GM21529 (cell line): ENCODE measurements around the gene CD99.

ENCODE experiments used
- ATAC-seq: cut with Tn5 transposase; IDR thresholded peaks from one replicate; pipeline ENCODE4 v1.9.1; 2021; ENCODE audit not compliant: unreplicated experiment

Gene CD99

DNA sequence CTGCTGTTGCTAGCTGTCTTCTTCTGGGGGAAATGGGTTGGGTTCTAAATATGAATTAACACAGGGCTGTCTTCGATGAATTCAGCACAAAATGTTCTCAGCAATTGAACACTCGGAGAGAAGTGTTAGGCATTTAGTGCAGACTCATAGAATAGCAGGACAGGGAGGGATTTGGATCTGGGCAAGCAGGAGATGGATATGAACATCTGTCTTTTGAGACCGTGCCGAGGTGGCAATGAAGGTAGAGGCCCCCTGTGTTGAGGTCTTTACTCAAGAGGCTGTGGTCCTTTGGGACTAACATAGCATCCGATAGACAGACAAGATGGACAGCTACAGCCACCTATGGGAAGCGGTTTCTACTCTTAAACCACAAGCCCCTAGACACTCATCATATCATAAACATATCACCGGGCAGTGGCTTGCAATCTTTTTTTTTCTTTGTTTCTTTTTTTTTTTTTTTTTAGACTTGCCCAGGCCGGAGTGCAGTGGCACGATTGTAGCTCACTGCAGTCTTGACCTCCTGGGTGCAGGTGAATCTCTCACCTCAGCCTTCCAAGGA, 6.7 kb downstream of the CD99 start:
- no peak for ATAC-seq

DNA sequence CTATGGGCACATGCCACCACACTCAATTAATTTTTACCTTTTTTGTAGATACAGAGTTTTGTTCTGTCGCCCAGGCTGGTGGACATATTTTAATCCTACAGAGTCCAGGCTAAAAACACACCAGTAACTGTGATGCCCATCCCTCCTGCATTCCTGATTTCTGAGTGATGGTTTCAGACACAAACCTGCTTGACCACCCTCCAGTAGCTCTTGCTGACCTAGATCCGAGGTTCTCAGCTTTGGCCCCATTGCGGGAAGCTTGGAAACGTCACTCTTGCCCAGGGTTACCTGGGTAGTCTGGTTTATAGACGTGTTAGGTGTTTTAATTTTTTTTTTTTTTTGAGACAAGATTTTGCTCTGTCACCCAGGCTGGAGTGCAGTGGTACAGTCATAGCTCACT, 7.5 kb downstream of the CD99 start:
- no peak for ATAC-seq

DNA sequence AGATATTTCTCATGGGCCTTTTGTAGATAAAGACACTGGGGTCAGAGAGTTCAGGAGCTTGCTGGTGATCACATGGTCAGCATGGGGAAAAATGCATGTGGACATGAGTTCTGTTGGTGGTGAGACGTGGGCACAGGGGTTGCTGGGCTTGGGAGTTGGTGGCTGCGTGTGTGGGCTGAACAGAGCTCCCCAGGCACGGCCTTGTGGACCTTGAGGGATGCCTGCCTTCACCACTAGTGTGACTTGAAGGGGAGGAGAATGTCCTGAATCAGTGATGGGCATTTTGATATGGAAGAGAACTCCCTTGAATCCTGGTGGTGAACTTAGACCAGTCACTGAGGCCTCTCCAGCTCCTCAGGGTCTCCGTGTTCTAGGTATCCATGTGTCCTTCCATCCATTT, 8.9 kb downstream of the CD99 start:
- ATAC-seq: no peak

DNA sequence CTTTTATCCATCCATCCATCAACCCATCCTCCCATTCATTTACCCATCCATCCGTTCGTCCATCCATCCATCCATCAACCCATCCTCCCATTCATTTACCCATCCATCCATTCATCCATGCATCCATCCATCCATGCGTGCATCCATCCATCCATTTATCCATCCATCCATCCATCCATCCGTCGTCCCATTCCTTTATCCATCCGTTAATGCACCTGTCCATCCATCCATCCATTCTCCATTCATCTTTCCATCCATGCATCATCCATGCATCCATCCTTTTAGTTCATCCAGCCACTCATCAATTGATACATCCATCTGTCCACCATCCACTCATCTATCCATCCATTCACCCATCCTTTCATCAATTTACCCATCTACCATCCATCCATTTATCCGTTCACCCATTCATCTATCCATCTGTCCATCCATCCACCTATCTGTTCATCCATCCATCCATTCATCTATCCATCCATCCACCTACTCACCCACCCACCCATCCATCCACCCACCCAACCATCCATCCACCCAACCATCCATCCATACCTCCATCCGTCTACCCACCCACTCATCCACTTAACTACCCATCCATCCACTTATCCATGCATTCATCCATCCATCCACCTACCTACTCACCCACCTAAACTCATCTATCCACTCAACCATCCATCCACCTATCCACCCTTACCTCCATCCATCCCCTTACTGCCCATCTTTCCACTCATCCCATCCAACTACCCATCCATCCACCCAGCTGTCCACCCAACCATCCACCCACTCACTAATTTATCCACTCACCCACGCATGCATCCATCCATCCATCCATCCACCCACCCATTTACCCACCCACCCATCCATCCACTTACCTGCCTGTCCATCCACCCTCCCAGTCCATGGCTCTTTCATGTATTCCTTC, 9.6 kb downstream of the CD99 start:
- no peak for ATAC-seq

DNA sequence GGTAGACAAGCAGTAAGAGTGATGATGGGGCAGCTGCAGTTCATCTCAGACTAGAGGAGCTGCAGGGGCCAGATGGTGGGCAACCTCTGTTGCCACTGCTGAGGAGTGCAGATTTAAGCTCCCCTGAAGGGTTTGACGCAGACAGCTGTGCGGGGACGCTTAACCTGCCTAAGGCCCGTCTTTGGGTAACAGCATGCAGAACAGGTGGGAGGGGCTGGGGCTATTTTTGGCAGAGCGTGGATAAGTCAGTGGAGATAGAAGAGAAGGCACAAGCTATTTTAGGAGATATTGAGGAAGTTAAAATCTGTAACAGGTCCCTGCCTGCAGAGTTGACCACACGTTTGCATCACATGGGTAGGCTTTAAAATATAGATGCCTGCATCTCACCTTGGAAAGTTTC, 10.5 kb downstream of the CD99 start:
- peak; percentile 35 for ATAC-seq

DNA sequence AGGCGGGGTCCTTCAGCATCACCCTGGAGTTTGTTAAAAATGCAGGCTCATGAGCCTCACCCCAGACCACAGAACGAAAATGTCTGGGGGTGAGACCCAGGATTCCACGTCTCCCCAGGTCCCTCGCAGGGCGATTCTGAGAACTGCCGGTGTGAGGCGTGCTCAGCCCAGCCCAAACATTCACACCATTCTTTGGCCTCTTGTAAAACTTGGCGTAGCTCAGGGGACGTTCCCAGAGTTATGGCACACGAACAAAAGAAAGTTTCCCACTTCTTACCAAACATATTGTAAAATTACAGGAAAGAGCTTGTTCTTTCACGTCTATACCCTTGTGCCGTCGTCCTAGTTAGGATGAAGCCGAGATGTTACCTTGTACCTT, 12.9 kb downstream of the CD99 start:
- no peak for ATAC-seq

DNA sequence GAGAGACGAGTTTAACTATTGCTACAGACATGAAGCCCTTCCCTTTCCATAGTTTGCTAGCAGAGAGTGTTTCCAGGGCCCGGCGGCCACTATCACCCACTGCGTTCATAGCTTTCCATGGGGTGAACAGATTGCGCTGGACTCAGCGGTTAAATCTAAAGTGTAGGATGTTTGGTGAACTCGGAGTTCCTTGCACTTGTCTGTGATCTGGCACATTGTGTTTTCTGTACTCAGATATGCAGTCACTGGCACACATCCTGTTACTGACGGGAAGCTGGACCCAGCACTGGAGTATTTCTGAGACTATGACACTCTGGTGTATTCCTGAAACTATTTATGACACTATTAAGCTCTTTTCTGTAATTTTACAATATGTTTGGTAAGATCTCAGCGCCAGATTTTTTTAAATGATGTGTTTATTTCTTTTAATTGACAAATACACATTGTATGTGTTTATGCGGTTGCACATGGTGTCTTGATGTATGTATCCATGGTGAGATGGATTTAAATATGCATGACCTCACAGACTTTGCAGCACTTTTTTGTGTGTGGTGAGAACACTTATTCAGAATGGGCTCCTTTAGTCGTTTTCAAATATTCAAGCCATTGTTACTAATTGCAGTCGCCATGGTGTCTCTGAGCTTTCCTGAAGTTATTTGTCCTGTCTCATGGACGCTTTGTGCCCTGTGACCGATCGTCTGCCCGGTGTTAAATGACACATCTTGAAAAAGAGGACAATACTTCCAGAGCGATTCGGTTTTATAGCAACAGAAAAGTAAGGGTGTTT, 14.1 kb downstream of the CD99 start:
- ATAC-seq: no peak

DNA sequence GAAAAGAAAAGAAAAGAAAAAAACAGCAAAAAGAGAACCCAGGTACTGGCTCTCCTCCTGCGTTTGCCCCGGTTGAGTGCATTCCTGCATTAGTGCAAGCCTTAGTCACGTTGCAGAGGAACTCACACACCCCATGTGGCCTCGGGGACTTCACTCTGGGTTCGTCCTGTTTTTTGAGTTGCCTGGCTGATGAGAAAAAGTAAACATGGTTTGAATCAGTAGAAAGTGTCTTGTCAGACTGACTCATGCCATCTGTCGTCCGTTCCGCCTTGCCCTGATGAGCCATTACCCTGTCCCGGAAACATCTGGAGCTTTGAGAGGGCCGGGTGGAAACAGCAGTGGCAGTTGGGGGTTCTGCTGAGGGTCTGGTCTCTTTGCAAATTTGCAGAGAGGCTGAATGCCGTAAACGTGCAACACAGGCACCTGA, 16.3 kb downstream of the CD99 start:
- ATAC-seq: peak; percentile 90

DNA sequence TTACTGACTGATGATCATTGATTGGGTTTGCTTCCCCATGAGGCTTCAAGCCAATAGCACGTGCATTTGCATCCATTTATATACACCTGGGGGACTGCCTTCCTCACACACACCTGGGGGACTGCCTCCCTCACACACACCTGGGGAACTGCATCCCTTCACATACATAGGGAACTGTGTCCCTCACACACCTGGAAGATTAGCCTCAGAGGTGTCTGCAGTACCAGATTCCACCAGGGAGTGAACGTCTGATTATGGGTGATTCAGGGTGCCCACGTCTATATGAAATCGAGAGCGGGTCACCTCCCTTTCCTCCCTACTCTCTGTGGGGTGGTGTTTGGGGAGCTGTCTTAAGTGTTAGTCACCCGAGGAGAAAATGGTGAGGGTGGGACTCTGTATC, 16.9 kb downstream of the CD99 start:
- no peak for ATAC-seq

DNA sequence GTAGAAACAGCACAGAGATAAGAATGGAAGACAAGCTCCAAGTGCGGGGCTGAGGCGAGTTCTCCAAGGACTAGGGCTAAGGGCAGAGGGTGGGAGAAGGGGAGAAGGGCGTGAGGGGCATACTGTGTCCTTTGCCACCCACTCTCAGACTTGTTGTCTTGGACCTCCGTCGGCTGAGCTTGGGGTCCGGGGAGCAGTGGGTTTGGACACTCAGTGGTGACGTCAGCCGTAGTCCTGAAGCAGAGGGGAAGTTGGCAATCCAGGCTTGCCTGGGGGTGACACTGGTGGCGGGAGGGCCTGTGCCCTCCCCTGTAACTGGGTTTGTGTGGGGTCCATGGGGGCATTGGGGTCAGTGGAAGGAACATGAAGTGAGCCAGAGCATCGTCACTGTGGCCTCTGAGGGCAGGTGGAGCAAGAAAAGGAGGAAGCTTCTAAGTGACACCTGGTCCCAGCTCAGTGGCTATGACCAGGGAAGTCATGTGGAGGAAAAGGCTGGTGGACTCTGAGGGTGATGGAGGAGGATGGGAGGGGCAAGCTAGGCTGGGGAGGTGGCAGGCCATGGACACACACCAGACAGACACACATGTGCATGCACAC, 17.6 kb downstream of the CD99 start:
- no peak for ATAC-seq

DNA sequence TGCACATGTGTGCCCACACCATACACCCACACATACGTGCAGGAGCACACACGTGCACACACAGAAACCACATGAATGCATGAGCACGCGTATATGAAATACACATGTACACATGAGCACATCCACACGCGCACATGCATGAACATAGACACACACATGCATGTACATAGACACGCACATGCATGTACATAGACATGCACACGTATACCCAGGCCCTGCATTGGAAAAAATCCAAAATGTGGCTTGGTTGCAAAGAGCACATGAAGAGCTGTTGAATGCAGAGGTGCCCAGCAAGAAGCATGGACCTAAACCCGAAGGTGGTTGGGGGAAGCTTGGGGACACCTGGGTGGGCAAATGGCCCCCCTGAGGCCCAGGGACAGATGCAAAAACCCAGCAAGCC, 18.5 kb downstream of the CD99 start:
- no peak for ATAC-seq

DNA sequence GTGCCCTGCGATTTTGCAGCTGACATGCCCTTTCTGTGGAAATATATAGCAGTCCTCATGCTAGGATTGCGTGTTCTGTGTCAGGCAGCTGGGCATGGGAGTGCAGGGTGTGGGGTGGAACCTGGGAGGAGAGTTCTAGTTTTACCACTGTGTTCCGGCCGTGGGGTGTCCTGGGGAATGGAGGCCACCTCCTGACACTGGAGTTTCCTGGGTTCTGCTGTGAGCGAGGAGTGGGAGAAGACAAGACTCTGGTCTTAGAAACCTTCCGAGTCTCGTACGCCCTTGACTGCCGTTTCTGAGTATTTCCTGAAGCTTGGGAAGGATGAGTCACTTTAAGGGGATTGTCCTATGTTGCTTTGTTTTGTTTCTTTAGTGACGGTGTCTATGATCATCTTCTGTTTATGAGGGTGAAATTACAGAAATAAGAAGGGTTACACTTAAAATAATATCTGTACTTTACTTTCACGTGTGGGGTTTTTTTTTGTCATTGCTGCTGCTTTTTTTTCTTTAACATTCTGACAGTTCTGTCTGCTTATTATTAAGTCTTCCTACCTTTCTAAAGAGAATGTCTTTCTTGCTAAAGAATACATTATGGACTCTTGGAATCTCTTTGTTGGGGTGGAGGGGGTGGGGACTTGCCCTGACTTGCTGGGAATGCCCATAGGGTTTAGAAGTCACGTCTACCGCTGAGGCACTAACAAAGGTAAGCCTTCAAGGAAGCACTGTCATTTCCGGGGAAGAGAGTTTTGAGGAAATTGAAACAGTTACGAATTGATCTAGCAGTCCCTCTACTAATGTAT, 19.1 kb downstream of the CD99 start:
- ATAC-seq: no peak

DNA sequence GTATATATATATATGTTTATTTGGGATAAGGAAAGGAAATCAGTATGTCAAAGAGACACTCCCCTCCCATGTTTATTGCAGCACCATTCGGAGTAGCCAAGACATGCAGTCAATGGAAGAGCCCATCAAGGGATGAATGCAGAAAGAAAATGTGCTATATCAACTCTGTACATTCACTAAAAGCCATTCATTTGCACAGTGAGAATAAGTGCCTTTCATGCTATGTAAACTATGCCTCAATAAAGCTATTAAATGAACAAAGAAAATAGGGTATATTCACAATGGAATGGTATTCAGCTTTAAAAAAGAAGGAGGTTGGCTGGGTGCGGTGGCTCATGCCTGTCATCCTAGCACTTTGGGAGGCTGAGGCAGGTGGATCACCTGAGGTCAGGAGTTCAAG, 20.3 kb downstream of the CD99 start:
- ATAC-seq: no peak

DNA sequence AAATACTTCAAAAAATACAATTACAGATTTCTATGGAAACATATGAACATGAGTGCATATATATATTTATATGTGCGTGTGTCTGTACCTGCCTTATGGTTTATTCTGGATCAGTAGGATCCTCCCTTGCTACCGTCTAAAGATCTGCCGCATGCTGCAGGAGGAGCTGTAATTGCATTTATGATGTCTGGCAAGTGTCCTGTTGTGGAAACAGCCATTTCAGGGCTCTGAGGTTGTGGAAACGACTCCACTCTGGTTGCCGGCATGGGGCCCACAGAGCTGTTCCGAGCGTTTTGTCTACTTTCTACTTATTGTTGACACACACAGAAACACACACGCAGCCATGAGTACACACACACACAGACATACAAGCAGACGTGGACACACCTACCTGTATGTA, 21.3 kb downstream of the CD99 start:
- ATAC-seq: no peak

DNA sequence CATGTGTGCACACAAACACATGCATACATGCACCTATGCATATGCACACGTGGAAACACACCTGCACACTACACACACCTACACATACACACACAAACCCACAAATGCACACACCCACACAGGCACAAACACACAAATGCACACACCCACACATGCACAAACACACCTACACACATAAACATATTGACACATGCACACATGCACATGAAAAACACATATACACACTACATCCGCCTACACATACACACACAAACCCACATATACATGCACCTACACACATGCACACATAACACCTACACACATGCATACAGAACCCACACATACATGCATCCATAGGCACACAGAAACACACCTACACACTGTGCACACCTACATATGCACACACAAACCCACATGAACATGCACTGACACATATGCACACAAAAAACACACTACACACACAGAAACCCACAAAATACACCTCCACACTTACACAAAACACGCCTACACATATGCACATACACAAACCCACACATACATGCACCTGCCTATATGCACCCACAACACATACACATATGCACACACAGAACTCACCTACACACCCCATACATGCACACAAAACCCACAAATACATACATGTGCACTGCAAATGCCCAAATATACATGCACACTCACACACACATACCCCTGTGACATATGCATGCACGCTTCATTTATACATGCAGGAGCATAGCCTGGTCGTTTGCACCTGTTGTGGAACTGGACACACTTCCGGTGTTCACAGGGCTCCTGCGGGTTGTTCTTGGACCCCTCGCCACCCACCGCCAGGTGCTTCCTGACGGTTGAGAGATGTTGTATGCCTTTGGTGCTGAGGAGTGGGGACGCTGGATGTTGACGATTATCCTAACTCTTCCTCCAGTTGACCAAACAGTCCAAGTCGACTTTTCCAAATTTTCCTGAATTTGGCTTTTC, 22.1 kb downstream of the CD99 start:
- no peak for ATAC-seq

DNA sequence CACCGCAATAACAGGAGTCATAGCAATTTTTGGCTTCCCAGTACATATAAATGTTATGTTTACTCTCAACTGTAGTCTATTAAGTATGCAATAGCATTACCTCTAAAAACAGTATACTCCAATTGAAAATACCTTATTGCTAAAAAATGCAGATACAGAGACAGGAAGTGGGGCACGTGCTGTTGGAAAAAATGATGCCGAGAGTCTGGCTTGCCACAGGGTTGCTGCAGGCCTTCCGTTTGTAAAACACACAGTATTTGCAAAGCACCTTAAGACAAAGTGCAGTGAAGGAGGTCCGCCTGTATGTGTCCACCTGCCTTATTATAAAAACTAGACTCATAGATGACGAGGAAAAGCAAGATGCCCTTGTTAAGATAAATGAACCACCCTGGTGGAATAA, 23.5 kb downstream of the CD99 start:
- ATAC-seq: no peak

DNA sequence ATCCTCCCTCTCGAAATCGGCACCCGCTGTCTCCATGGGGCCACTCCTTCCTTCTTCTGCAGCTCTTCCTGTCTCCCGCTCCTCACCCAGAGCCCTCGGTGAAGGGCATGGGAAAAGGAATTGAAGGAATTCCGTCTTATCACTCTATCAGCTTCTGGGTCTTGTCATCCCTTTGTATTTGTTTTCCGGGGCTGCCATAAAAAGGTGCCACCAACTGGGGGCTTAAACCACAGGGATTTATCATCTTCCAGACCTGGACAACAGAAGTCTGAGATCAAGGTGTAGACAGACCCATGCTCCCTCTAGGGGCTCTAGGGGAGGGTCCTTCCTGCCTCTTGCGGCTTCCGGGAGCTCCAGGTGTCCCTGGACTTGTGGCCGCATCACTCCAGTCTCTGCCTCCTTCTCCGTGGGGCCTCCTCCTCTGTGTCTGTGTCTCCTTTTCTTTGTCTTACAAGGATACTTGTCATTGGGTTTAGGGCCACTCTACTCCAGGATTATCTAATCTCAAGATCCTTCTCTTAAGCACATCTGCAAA, 24.0 kb downstream of the CD99 start:
- ATAC-seq: no peak

DNA sequence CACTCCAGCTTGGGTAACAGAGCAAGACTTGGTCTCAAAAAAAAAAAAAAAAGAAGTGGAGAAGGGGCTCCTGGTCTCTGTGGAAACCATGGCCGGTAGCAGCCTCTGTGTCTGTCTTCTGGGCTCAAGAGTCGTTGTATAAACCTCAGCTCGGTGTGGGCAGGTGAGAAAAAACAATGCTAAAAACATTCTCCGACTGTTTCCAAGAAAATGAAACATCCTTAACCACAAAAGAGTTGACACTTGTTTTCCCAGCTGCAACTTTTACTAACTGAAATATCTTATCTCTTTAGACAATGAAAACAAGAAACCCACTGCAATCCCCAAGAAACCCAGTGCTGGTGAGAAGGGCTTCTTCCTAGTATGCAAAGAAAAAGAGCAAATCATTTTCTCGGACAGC, 26.2 kb downstream of the CD99 start:
- ATAC-seq: no peak

DNA sequence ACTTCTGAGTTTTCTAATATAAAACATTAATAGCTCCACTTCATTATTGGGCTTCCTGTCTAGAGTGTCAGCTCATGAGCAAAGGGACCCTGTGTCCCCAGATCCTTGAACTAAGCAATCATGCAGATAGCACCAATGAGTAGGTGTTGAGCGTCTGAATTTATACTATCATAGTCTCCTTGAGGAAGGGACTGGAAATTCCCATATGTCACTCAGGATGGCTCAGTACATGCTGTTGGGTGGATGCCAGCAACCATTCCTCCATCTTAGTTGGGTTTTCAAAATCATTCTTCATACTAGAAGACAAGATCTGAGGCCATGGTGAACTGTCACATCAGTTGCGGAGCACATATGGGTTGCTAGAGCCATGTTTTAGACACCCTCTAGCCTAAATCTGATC, 27.7 kb downstream of the CD99 start:
- ATAC-seq: no peak
